Spleen (tissue), 11 donors: ENCODE data around the gene ZNF780A. TPM values are rescaled to one million over a fixed set of nuclear protein-coding genes. Genes with fewer than 3 reads are reported as not detected.
A peak's percentile ranks its signal among the peaks of the same experiment; 100 is the strongest.

Experiments used
- DNase-seq: peaks from one replicate; pipeline ENCODE4 v3.0.0-alpha.2; 2020
- H3K27ac ChIP-seq, 8 donors: fragments of 200-600 bp; sonication (generic) in 7 of 8; 1 replicate in 4 of 8; 2 replicates in 4 of 8; pipeline versions ENCODE4 v1.5.0 to v1.8.0; 2016 to 2021; ENCODE audit warnings: inconsistent platforms in 4 of 8, mild to moderate bottlenecking in 4 of 8, moderate library complexity in 1 of 8
- H3K27me3 ChIP-seq, 7 donors: fragments of 200-600 bp; sonication (generic) in 6 of 7; replicated peaks in 1 of 7; 1 replicate in 4 of 7; 2 replicates in 3 of 7; pipeline versions ENCODE4 v1.5.0 to v1.8.0; 2016 to 2021; ENCODE audit warnings: inconsistent platforms in 3 of 7, mild to moderate bottlenecking in 1 of 7
- H3K36me3 ChIP-seq, 6 donors: fragments of 200-600 bp; sonication (generic) in 5 of 6; 1 replicate in 4 of 6; 2 replicates in 2 of 6; pipeline versions ENCODE4 v1.5.0 to v1.8.0; 2016 to 2021; ENCODE audit warnings: inconsistent platforms in 2 of 6
- H3K4me1 ChIP-seq, 6 donors: fragments of 200-600 bp; sonication (generic) in 5 of 6; 1 replicate in 3 of 6; 2 replicates in 3 of 6; pipeline versions ENCODE4 v1.5.0 to v1.8.0; 2016 to 2021; ENCODE audit warnings: inconsistent platforms in 3 of 6
- H3K4me3 ChIP-seq, 8 donors: fragments of 200-600 bp; sonication (generic) in 7 of 8; 1 replicate in 4 of 8; 2 replicates in 4 of 8; pipeline versions ENCODE4 v1.5.0 to v1.8.0; 2016 to 2021; ENCODE audit warnings: inconsistent platforms in 4 of 8, mild to moderate bottlenecking in 4 of 8, moderate library complexity in 2 of 8
- H3K9me3 ChIP-seq, 8 donors: fragments of 200-600 bp; sonication (generic) in 7 of 8; 1 replicate in 4 of 8; 2 replicates in 4 of 8; pipeline versions ENCODE4 v1.5.0 to v1.8.0; 2016 to 2021; ENCODE audit warnings: inconsistent platforms in 4 of 8
- POLR2A ChIP-seq, 3 donors: fragments of 450-650 bp; IDR thresholded peaks; one replicate each; pipeline ENCODE4 v1.5.1; 2017; ENCODE audit warnings: antibody characterized with exemption in 3 of 3, mild to moderate bottlenecking in 1 of 3
- POLR2AphosphoS5 ChIP-seq, 3 donors: sonication (generic); formaldehyde crosslinking; IDR thresholded peaks; one replicate each; pipeline ENCODE4 v1.5.1; 2017; ENCODE audit warnings: antibody characterized with exemption in 3 of 3
- WGBS, 5 donors: extraction: QIAGEN DNeasy Blood & Tissue Kit in 3 of 5; methylation state at CpG; one replicate each; pipeline versions ENCODE4 v1.1.5 to v1.1.7; 2013 to 2018; 5-methylcytosine and 5-hydroxymethylcytosine counted together
- intact Hi-C: fragments of 100-400 bp; cut with DNase I; formaldehyde crosslinking; loops from one replicate; pipeline ENCODE4 v1.15.0; 2023; ENCODE audit warnings: low total_unique reads
- polyA plus RNA-seq, 3 donors: library from polyadenylated mRNA; stranded (reverse); fragments of 200-250 nt; gene quantifications; one replicate each; pipeline ENCODE4 v1.2.1, GENCODE V29; 2013
- total RNA-seq, 7 donors: library from RNA; depleted of rRNA in 3 of 7; stranded (reverse); fragments of >200 nt in 3 of 7; fragmentation: NEBNext Ultra II Directional in 4 of 7; extraction: Animal tissue kit (Norgen Biotek cat#: 25700) in 4 of 7; gene quantifications; one replicate each; pipeline versions ENCODE4 v1.1.0 to v1.2.1, GENCODE V29; 2016 to 2021
- TF ChIP-seq, protein P1 (sequence below), 11 experiments: fragments of 200-600 bp in 7 of 11; fragments of 450-650 bp in 4 of 11; sonication (generic) in 4 of 11; IDR thresholded peaks in 8 of 11; conservative IDR thresholded peaks in 3 of 11; 1 replicate in 7 of 11; 2 replicates in 4 of 11; pipeline versions ENCODE4 v1.4.0 to v1.8.0; 2016 to 2021; ENCODE audit warnings: antibody characterized with exemption in 11 of 11, inconsistent platforms in 4 of 11, mild to moderate bottlenecking in 1 of 11
- donor health status: healthy with polysubstance abuse.
- donor health status: DM: no; HTN: no; CAD: no; lungs with moderate emphysema.
- donor health status: DM: no; HTN: no; CAD: no.
- donor health status: Bipolar disorder and iron deficiency.
- donor health status: healthy.
- donor health status: DM: no; HTN: no; CAD: no.
- donor health status: DM: yes; HTN: yes; CAD: no.

Gene ZNF780A
- total and polyA plus RNA-seq, 10 donors = 18.1 to 52.5 (median 30.1) TPM

GRCh38 chr19:40093416-40093815 is 2.7 kb upstream of the ZNF780A start:
- 90 to 98% (median 95%) methylated on average over 1 of the region's 1 CpG for WGBS, 5 donors
- TF ChIP-seq POLR2AphosphoS5 (IDR thresholded peaks at IDR 0.05) = no peak
- TF ChIP-seq POLR2A (IDR thresholded peaks at IDR 0.05) = no peak
- TF ChIP-seq, protein P1, sequence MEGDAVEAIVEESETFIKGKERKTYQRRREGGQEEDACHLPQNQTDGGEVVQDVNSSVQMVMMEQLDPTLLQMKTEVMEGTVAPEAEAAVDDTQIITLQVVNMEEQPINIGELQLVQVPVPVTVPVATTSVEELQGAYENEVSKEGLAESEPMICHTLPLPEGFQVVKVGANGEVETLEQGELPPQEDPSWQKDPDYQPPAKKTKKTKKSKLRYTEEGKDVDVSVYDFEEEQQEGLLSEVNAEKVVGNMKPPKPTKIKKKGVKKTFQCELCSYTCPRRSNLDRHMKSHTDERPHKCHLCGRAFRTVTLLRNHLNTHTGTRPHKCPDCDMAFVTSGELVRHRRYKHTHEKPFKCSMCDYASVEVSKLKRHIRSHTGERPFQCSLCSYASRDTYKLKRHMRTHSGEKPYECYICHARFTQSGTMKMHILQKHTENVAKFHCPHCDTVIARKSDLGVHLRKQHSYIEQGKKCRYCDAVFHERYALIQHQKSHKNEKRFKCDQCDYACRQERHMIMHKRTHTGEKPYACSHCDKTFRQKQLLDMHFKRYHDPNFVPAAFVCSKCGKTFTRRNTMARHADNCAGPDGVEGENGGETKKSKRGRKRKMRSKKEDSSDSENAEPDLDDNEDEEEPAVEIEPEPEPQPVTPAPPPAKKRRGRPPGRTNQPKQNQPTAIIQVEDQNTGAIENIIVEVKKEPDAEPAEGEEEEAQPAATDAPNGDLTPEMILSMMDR (IDR thresholded peaks at IDR 0.05 in 8 of 11, conservative IDR thresholded peaks at IDR 0.05 in 3 of 11) = no peak
- H3K27me3 ChIP-seq = peaks cover 0 to 24% (median 0%) of the 10 kb centered on the region in 7 donors
- H3K4me3 ChIP-seq = no peak overlapping the region
- DNase-seq = no peak
- H3K9me3 ChIP-seq = peaks cover 0 to 10% (median under 1%) of the 10 kb centered on the region in 8 donors
- H3K4me1 ChIP-seq = peaks cover 8 to 27% (median 22%) of the 10 kb centered on the region in 6 donors
- peaks cover 0 to 4% (median 0%) of the 10 kb centered on the region in 6 donors for H3K36me3 ChIP-seq
- intact Hi-C loops = no loop called here
- no peak overlapping the region for H3K27ac ChIP-seq

DNA sequence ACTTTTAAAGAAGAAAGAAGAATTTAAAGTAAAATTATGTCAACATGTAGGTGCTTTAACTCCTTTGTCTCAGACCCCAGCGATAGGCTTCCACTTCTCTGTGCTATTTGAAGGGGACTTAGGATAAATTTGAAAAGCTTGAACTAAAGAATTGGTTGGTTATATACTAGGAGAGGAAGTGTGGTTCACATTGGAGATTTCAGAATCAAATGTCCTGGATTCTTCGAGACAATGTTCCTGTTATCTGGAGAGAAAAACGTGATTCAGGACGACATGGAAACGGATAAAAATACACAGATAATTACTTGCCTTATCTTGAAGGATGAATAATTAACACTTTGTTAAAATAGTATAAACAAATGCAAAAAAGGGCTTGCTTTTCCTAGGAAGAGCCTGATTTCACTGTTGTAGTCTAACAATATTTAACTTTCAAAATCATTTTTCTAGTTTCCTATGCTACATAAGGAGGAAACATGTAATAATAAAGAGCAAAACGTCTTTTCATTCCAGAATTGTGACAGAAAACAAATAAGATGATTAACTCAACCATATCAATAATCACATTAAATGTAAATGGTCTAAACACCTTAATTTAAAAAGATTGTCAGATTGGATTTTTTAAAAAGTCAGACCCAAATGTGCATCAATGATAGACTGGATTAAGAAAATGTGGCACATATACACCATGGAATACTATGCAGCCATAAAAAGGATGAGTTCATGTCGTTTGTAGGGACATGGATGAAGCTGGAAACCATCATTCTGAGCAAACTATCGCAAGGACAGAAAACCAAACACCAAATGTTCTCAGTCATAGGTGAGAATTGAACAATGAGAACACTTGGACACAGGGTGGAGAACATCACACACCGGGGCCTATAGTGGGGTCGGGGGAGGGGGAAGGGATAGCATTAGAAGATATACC is 724 bp upstream of the ZNF780A start:
- TF ChIP-seq POLR2AphosphoS5 (IDR thresholded peaks at IDR 0.05) (no peak), POLR2A (IDR thresholded peaks at IDR 0.05) (no peak)
- TF ChIP-seq, protein P1 (IDR thresholded peaks at IDR 0.05 in 8 of 11, conservative IDR thresholded peaks at IDR 0.05 in 3 of 11) = no peak
- intact Hi-C loops = no loop called here
- 44 to 51% (median 45%) methylated on average over 10 of the region's 10 CpGs for WGBS, 5 donors

GRCh38 chr19:40089462-40089861 is 1.3 kb downstream of the ZNF780A start:
- Histone ChIP-seq H3K4me3 (peak overlapping the region in 7 of 8 donors; percentile 64 to 83 (median 73)), H3K4me1 (peaks cover 8 to 67% (median 26%) of the 10 kb centered on the region in 6 donors), H3K36me3 (peaks cover 0 to 13% (median 3%) of the 10 kb centered on the region in 6 donors), H3K27ac (peak overlapping the region in 3 of 8 donors; percentile 94 to 95 (median 94)), H3K27me3 (peaks cover 0 to 2% (median 0%) of the 10 kb centered on the region in 7 donors), H3K9me3 (peaks cover 0 to 5% (median 0%) of the 10 kb centered on the region in 8 donors)
- no peak for DNase-seq
- intact Hi-C loops = no loop called here
- TF ChIP-seq POLR2A (IDR thresholded peaks at IDR 0.05) = no peak
- TF ChIP-seq POLR2AphosphoS5 (IDR thresholded peaks at IDR 0.05) = no peak
- TF ChIP-seq, protein P1 (IDR thresholded peaks at IDR 0.05 in 8 of 11, conservative IDR thresholded peaks at IDR 0.05 in 3 of 11) = no peak
- 78 to 85% (median 81%) methylated on average over 4 of the region's 4 CpGs for WGBS, 5 donors

More for the DNA sequence above, 724 bp upstream of the ZNF780A start:
- Histone ChIP-seq H3K27me3 (peaks cover 0 to 18% (median 0%) of the 10 kb centered on the region in 7 donors), H3K9me3 (peaks cover 0 to 10% (median 1%) of the 10 kb centered on the region in 8 donors), H3K36me3 (peaks cover 0 to 6% (median 0%) of the 10 kb centered on the region in 6 donors), H3K4me1 (peaks cover 8 to 47% (median 24%) of the 10 kb centered on the region in 6 donors), H3K27ac (peak overlapping the region; percentile 94 to 99 (median 96)), H3K4me3 (peak overlapping the region; percentile 58 to 83 (median 72))
- DNase-seq = no peak
